Bronchial epithelial cell (primary cell): ENCODE results near the gene MPST. TPM values are rescaled to one million over a fixed set of nuclear protein-coding genes. Genes with fewer than 3 reads are reported as not detected.

Source experiments
- DNase-seq: peaks from one replicate; pipeline ENCODE4 v3.0.0-alpha.2; 2010; ENCODE audit warnings: low read depth
- FAIRE-seq: peaks from 2 replicates; lab custom pipeline; 2011; peaks lifted over from hg19 to GRCh38; lab: Jason Lieb, UNC
- H3K27me3 ChIP-seq: 2 replicates; pipeline ENCODE4 v1.5.1; 2011; ENCODE audit warnings: low read length; ENCODE audit not compliant: control insufficient read depth, insufficient read depth
- H3K36me3 ChIP-seq: 2 replicates; pipeline ENCODE4 v1.5.1; 2011; ENCODE audit warnings: low read length; ENCODE audit not compliant: control insufficient read depth, insufficient read depth
- H3K4me3 ChIP-seq: 2 replicates; pipeline ENCODE4 v1.5.1; 2011; ENCODE audit warnings: mild to moderate bottlenecking, low read depth, low read length, control low read depth
- CTCF ChIP-seq: IDR thresholded peaks from 2 replicates; pipeline ENCODE4 v1.5.1; 2011; ENCODE audit warnings: mild to moderate bottlenecking, moderate library complexity, low read length, control low read depth, inconsistent platforms; ENCODE audit not compliant: insufficient read depth, severe bottlenecking
- total RNA-seq: library from RNA; depleted of rRNA; stranded (reverse); fragments of >200 nt; gene quantifications from 2 replicates; pipeline ENCODE4 v1.2.1, GENCODE V29; 2014

MPST gene
- 96.3 and 121 TPM in 2 replicates for total RNA-seq

DNA sequence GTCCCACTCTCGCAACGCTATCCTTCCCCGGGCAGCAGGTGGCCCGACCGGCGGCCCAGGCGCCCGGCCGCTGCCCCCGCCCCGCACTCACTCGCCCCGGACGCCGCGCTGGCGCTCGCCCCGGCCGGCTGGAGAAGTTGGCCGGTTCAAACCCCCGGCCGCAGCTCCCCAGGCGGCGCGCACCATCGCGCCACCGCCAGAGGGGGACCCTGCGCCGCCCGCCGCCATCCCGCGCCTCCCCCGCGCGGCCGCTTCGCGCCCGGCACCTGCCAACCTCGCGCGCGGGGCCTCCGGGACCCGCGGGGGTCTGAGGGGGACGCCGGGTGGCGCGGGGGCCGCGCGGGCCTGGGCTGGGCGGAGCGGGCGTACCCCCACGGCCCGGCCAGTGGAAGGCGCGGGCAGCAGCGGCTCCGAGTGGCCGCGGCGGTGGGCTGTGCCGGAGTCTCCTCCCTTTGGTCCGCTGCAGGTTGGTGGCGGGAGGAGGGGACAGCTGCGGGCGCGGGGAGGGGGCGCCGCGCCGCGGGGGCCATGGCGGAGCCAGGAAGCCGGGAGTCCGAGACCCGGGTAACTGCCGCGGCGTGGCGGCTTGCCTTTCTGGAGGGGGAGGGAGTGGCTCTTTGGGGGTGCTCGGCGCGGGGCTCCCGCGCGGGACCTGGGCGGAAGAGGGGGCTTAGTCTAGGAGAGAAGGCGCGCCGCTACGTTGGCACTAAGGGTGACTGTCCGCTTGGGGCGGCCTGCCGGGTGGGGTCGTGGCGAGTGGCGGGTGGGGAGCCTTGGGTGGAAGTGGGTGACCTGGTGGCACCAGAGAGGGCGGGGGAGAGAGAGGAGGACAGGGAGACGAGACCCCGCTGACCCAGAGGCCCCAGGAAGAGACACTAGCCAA, at the start of gene MPST, which contains the start of gene TST:
TSS of gene MPST (plus strand) at position 434 of the 883 bp plus-strand sequence. CDS start at position 529, 95 bp downstream.
TSS of gene TST (minus strand) at position 139 of the 883 bp plus-strand sequence. CDS start 715 bp downstream, outside the sequence.
- Histone ChIP-seq H3K27me3 (no peaks in the 10 kb centered on the region), H3K36me3 (peaks cover 16% of the 10 kb centered on the region), H3K4me3 (peak within 1 kb of the TSS; percentile 84)
- DNase-seq (no peak), FAIRE-seq (no peak)
- TF ChIP-seq CTCF: no peak

- no peak for FAIRE-seq
- Histone ChIP-seq H3K4me3 (no peak overlapping the region), H3K36me3 (no peaks in the 10 kb centered on the region), H3K27me3 (no peaks in the 10 kb centered on the region)
- DNase-seq: peak; percentile 15
- TF ChIP-seq CTCF: no peak
Observed at GRCh38 chr22:36971341-36972125, 48.0 kb upstream of the MPST start.

GRCh38 chr22:36976606-36977005, 42.9 kb upstream of the MPST start:
- DNase-seq (no peak), FAIRE-seq (no peak)
- Histone ChIP-seq H3K4me3 (no peak overlapping the region), H3K27me3 (peaks cover 2% of the 10 kb centered on the region), H3K36me3 (no peaks in the 10 kb centered on the region)
- TF ChIP-seq CTCF: no peak

DNA sequence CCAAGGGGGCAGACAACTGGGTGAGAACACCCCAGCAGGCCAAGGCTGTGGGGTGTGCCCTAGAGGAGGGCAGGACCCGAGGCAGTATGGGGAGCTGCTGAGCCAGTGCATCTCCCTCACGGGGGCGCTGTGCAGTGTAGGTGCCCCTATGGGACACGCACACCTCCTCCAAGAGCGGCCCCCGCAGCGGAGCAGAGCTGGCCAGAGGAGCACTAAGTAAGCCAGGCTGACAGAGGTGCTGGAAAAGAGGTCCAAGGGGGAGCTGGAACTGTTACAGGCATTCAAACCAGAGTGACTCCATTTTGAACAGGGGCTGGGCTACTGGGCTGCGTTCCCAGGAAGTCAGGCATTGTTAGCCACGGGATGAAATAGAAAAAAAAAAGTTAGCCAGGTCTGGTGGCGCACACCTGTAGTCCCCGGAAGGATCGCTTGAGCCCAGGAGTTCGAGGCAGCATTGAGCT, 42.1 kb upstream of the MPST start:
- Histone ChIP-seq H3K27me3 (peaks cover 2% of the 10 kb centered on the region), H3K36me3 (no peaks in the 10 kb centered on the region), H3K4me3 (peak overlapping the region; percentile 4)
- FAIRE-seq (no peak), DNase-seq (peak; percentile 8)
- TF ChIP-seq CTCF: peak; percentile 52

GRCh38 chr22:36977947-36978660, 41.4 kb upstream of the MPST start:
- Histone ChIP-seq H3K4me3 (peak overlapping the region; percentile 4), H3K27me3 (peaks cover 2% of the 10 kb centered on the region), H3K36me3 (no peaks in the 10 kb centered on the region)
- DNase-seq (peak; percentile 68), FAIRE-seq (no peak)
- peak; percentile 85 for TF ChIP-seq CTCF
